GM12878 (cell line): ENCODE measurements around the gene KRTAP10-7. TPM values are rescaled to one million over a fixed set of nuclear protein-coding genes. Genes with fewer than 3 reads are reported as not detected.

Source experiments
- ATAC-seq: fragments of 200-7000 bp; cut with Tn5 transposase; 3 replicates; pipeline ENCODE4 v1.9.1; 2020; ENCODE audit warnings: mild to moderate bottlenecking, moderate library complexity
- BruUV-seq: library from RNA; stranded (reverse); fragments of 400-500 nt; replicated peaks from 2 replicates; lab custom pipeline; 2021; lab: Mats Ljungman, UMichigan
- CTCF ChIA-PET: fragments of 300-600 bp; sonication (Branson Sonifier 250); formaldehyde crosslinking; extraction: SDS; loops from one replicate; lab custom pipeline; 2021; ENCODE audit warnings: inconsistent platforms; lab: Yijun Ruan, JAX
- POLR2A ChIA-PET: fragments of 350-600 bp; formaldehyde crosslinking; extraction: SDS; loops from one replicate; lab custom pipeline; 2021; ENCODE audit warnings: inconsistent platforms; lab: Charles Lee
- RAD21 ChIA-PET: fragments of 300-600 bp; sonication (Branson Sonifier 250); formaldehyde crosslinking; loops from one replicate; lab custom pipeline; 2023; ENCODE audit warnings: antibody characterized with exemption; ENCODE audit not compliant: unreplicated experiment; lab: Charles Lee
- SMC1A ChIA-PET: fragments of 300-600 bp; sonication (Branson Sonifier 250); formaldehyde crosslinking; loops from one replicate; lab custom pipeline; 2023; ENCODE audit not compliant: unreplicated experiment, uncharacterized antibody; lab: Charles Lee
- DNase-seq: peaks from one replicate; pipeline ENCODE4 v3.0.0-alpha.2; 2011; ENCODE audit warnings: low read depth, low spot score
- FAIRE-seq: peaks from 3 replicates; lab custom pipeline; 2011; peaks lifted over from hg19 to GRCh38; lab: Jason Lieb, UNC
- H2AFZ ChIP-seq: 2 replicates; pipeline ENCODE4 v1.6.0; 2011; ENCODE audit warnings: low read depth, low read length, control low read depth; ENCODE audit not compliant: control insufficient read depth
- H3K27ac ChIP-seq: 2 replicates; pipeline ENCODE4 v1.5.1; 2011; ENCODE audit warnings: control low read depth; ENCODE audit not compliant: control insufficient read depth, insufficient read depth
- H3K27me3 ChIP-seq, 2 experiments: replicated peaks in 1 of 2; 2 replicates each; pipeline versions ENCODE4 v1.6.0 to v1.6.1; 2011; ENCODE audit warnings: low read length in 1 of 2; ENCODE audit not compliant: control insufficient read depth in 2 of 2, insufficient read depth in 2 of 2
- H3K36me3 ChIP-seq, 2 experiments: 2 replicates each; pipeline ENCODE4 v1.5.1; 2011; ENCODE audit warnings: low read length in 1 of 2; ENCODE audit not compliant: control insufficient read depth in 2 of 2, insufficient read depth in 2 of 2
- H3K4me1 ChIP-seq: 2 replicates; pipeline ENCODE4 v1.6.1; 2011; ENCODE audit warnings: mild to moderate bottlenecking, low read length, moderate library complexity, mixed read lengths; ENCODE audit not compliant: control insufficient read depth, insufficient read depth
- H3K4me2 ChIP-seq: 2 replicates; pipeline ENCODE4 v1.6.0; 2011; ENCODE audit warnings: control low read depth; ENCODE audit not compliant: control insufficient read depth, insufficient read depth
- H3K4me3 ChIP-seq: fragments of 200-600 bp; sonication (generic); 2 replicates; pipeline ENCODE4 v1.5.1; 2016
- H3K79me2 ChIP-seq: 2 replicates; pipeline ENCODE4 v1.6.0; 2011; ENCODE audit warnings: low read length; ENCODE audit not compliant: control insufficient read depth, insufficient read depth
- H3K9ac ChIP-seq: 2 replicates; pipeline ENCODE4 v1.8.0; 2011; ENCODE audit warnings: low read length, control low read depth, mixed read lengths; ENCODE audit not compliant: control insufficient read depth, insufficient read depth
- H3K9me3 ChIP-seq: replicated peaks from 3 replicates; pipeline ENCODE4 v1.5.1; 2011; ENCODE audit warnings: mild to moderate bottlenecking, low read length; ENCODE audit not compliant: control insufficient read depth, insufficient read depth
- H4K20me1 ChIP-seq: 2 replicates; pipeline ENCODE4 v1.6.0; 2011; ENCODE audit not compliant: control insufficient read depth, insufficient read depth
- ATF7 ChIP-seq: fragments of 450-650 bp; IDR thresholded peaks from 2 replicates; pipeline ENCODE4 v1.6.1; 2016; ENCODE audit warnings: low read depth, mild to moderate bottlenecking
- CBFB ChIP-seq: IDR thresholded peaks from 2 replicates; pipeline ENCODE4 v1.6.1; 2016; ENCODE audit warnings: antibody characterized with exemption, low read depth
- CREM ChIP-seq: IDR thresholded peaks from 2 replicates; pipeline ENCODE4 v1.6.1; 2014; ENCODE audit warnings: antibody characterized with exemption, low read depth
- FOS ChIP-seq: IDR thresholded peaks from 3 replicates; pipeline ENCODE4 v1.6.1; 2011; ENCODE audit warnings: borderline replicate concordance; ENCODE audit not compliant: insufficient read length; ENCODE audit errors: extremely low read depth
- IRF4 ChIP-seq: IDR thresholded peaks from 2 replicates; pipeline ENCODE4 v1.6.1; 2011; ENCODE audit warnings: low read depth, low read length
- MEF2B ChIP-seq: fragments of 450-650 bp; IDR thresholded peaks from 2 replicates; pipeline ENCODE4 v1.6.1; 2018; ENCODE audit warnings: mild to moderate bottlenecking, moderate library complexity; ENCODE audit not compliant: partially characterized antibody, poor library complexity, severe bottlenecking
- NFYA ChIP-seq: IDR thresholded peaks from 2 replicates; pipeline ENCODE4 v1.6.1; 2011; ENCODE audit warnings: low read depth, mild to moderate bottlenecking, low read length, improper control_type of control experiment, borderline replicate concordance
- RB1 ChIP-seq: fragments of 450-650 bp; formaldehyde crosslinking; IDR thresholded peaks from 2 replicates; pipeline ENCODE4 v1.6.1; 2017; ENCODE audit warnings: mild to moderate bottlenecking, borderline replicate concordance
- TCF3 ChIP-seq: IDR thresholded peaks from 2 replicates; pipeline ENCODE4 v1.6.1; 2012; ENCODE audit warnings: low read depth, mild to moderate bottlenecking, low read length, borderline replicate concordance; ENCODE audit not compliant: insufficient read depth
- WGBS: methylation state at CpG from one replicate; pipeline ENCODE4 v1.1.6; 2016; ENCODE audit warnings: low lambda C conversion rate; ENCODE audit not compliant: insufficient replicate concordance, insufficient coverage; ENCODE audit errors: missing lambda C conversion rate; 5-methylcytosine and 5-hydroxymethylcytosine counted together
- in situ Hi-C: fragments of 300-500 bp; cut with MboI; formaldehyde crosslinking; loops from 9 replicates; pipeline ENCODE4 v1.14.3; 2018; ENCODE audit warnings: mixed read lengths
- intact Hi-C: fragments of 100-400 bp; cut with micrococcal nuclease; formaldehyde crosslinking; loops from one replicate; pipeline ENCODE4 v1.14.2; 2022; ENCODE audit not compliant: unreplicated experiment
- polyA plus RNA-seq, 11 experiments: library from polyadenylated mRNA; depleted of rRNA in 4 of 11; unstranded in 6 of 11; stranded (reverse) in 5 of 11; fragments of >200 nt; fragmentation: Nextera tagmentation in 4 of 11; fragmentation: Illumina TruSeq in 1 of 11; extraction: Ambion mirVana in 4 of 11; extraction: Trizol in 1 of 11; gene quantifications; 1 replicate in 1 of 11; 2 replicates in 10 of 11; pipeline versions ENCODE4 v1.2.1 to v1.2.3, GENCODE V29; 2011 to 2016; ENCODE audit warnings: inconsistent platforms in 2 of 11, missing spikeins in 2 of 11, low read depth in 1 of 11
- total RNA-seq, 4 experiments: library from RNA; depleted of rRNA in 3 of 4; stranded (reverse); fragments of >200 nt in 3 of 4; fragmentation: Illumina TruSeq in 1 of 4; extraction: Trizol in 1 of 4; gene quantifications; 2 replicates each; pipeline versions ENCODE4 v1.2.1 to v1.2.3, GENCODE V29; 2013 to 2021
- TF ChIP-seq, protein P1 (sequence below): fragments of 450-650 bp; conservative IDR thresholded peaks from 2 replicates; pipeline ENCODE4 v1.6.1; 2017; ENCODE audit warnings: mild to moderate bottlenecking, moderate library complexity
- TF ChIP-seq, protein P2 (sequence below): fragments of 450-650 bp; IDR thresholded peaks from 2 replicates; pipeline ENCODE4 v1.6.1; 2017; ENCODE audit warnings: mild to moderate bottlenecking, moderate library complexity
- TF ChIP-seq, protein P3 (sequence below): IDR thresholded peaks from 2 replicates; pipeline ENCODE4 v1.6.1; 2011; ENCODE audit warnings: low read depth, mild to moderate bottlenecking, low read length, moderate library complexity, borderline replicate concordance; ENCODE audit errors: extremely low read depth

KRTAP10-7 gene
- total and polyA plus RNA-seq, 10 of the 15 experiments (the other 5 are each of a cell fraction or from before 2014, with no cell fraction given), result not detected

DNA sequence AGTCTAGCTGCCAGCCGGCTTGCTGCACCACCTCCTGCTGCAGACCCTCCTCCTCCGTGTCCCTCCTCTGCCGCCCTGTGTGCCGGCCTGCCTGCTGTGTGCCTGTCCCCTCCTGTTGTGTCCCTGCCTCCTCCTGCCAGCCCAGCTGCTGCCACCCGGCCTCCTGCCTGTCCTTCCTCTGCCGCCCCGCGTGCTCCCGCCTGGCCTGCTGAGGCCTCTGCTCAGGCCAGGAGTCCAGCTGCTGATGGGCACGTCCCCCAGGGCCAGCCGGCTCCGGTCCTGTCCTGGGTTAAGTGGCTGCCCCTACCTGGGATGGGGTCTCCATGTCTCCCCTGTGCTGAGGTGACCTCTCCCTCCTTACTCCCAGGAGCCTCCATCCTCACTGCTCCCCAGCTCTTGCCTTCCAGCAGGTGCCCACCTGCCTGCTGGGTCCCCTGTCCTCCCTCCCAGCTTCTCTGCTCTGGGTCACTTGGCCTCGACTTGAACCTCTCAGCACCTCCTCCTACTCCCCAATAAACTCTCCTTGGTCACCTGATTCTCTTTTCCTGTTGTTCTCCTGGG is 12.4 kb downstream of the KRTAP10-7 start:
- H3K36me3 ChIP-seq, result no peaks in the 10 kb centered on the region
- ChIA-PET POLR2A (no interaction called here), RAD21 (no interaction called here), CTCF (no interaction called here), SMC1A (no interaction called here)
- ATAC-seq (no peak), FAIRE-seq (no peak), DNase-seq (no peak)
- no peak overlapping the region for H3K4me2 ChIP-seq
- H4K20me1 ChIP-seq, result no peaks in the 10 kb centered on the region
- TF ChIP-seq RB1 (no peak), IRF4 (no peak), TCF3 (no peak), ATF7 (no peak), NFYA (no peak), FOS (no peak), MEF2B (no peak), CREM (no peak), CBFB (no peak)
- TF ChIP-seq, protein P1, sequence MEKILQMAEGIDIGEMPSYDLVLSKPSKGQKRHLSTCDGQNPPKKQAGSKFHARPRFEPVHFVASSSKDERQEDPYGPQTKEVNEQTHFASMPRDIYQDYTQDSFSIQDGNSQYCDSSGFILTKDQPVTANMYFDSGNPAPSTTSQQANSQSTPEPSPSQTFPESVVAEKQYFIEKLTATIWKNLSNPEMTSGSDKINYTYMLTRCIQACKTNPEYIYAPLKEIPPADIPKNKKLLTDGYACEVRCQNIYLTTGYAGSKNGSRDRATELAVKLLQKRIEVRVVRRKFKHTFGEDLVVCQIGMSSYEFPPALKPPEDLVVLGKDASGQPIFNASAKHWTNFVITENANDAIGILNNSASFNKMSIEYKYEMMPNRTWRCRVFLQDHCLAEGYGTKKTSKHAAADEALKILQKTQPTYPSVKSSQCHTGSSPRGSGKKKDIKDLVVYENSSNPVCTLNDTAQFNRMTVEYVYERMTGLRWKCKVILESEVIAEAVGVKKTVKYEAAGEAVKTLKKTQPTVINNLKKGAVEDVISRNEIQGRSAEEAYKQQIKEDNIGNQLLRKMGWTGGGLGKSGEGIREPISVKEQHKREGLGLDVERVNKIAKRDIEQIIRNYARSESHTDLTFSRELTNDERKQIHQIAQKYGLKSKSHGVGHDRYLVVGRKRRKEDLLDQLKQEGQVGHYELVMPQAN, result no peak
- TF ChIP-seq, protein P2, sequence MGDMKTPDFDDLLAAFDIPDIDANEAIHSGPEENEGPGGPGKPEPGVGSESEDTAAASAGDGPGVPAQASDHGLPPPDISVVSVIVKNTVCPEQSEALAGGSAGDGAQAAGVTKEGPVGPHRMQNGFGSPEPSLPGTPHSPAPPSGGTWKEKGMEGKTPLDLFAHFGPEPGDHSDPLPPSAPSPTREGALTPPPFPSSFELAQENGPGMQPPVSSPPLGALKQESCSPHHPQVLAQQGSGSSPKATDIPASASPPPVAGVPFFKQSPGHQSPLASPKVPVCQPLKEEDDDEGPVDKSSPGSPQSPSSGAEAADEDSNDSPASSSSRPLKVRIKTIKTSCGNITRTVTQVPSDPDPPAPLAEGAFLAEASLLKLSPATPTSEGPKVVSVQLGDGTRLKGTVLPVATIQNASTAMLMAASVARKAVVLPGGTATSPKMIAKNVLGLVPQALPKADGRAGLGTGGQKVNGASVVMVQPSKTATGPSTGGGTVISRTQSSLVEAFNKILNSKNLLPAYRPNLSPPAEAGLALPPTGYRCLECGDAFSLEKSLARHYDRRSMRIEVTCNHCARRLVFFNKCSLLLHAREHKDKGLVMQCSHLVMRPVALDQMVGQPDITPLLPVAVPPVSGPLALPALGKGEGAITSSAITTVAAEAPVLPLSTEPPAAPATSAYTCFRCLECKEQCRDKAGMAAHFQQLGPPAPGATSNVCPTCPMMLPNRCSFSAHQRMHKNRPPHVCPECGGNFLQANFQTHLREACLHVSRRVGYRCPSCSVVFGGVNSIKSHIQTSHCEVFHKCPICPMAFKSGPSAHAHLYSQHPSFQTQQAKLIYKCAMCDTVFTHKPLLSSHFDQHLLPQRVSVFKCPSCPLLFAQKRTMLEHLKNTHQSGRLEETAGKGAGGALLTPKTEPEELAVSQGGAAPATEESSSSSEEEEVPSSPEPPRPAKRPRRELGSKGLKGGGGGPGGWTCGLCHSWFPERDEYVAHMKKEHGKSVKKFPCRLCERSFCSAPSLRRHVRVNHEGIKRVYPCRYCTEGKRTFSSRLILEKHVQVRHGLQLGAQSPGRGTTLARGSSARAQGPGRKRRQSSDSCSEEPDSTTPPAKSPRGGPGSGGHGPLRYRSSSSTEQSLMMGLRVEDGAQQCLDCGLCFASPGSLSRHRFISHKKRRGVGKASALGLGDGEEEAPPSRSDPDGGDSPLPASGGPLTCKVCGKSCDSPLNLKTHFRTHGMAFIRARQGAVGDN, result no peak
- TF ChIP-seq, protein P3, sequence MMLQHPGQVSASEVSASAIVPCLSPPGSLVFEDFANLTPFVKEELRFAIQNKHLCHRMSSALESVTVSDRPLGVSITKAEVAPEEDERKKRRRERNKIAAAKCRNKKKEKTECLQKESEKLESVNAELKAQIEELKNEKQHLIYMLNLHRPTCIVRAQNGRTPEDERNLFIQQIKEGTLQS, result no peak
- no peaks in the 10 kb centered on the region for H3K4me1 ChIP-seq
- H3K27ac ChIP-seq, result no peak overlapping the region
- in situ Hi-C loops, result no loop called here
- no peaks in the 10 kb centered on the region for H3K79me2 ChIP-seq
- intact Hi-C loops, result no loop called here
- BruUV-seq, result no TSS peak
- H3K4me3 ChIP-seq, result no peak overlapping the region
- no peak overlapping the region for H2AFZ ChIP-seq
- H3K9me3 ChIP-seq, result peaks cover 2% of the 10 kb centered on the region; the same call in 1 of the 3 replicates
- H3K27me3 ChIP-seq, result no peaks in the 10 kb centered on the region
- no peak overlapping the region for H3K9ac ChIP-seq
- WGBS, result 40% methylated on average over 13 of the region's 13 CpGs
